Activated naive CD8-positive, alpha-beta T cell (primary cell): ENCODE results near the gene ADIPOR2.

Experiments
- H3K27ac Mint-ChIP-seq: one replicate; pipeline ENCODE4 v1.8.0; 2021; ENCODE audit warnings: mixed read lengths
- H3K27me3 Mint-ChIP-seq: one replicate; pipeline ENCODE4 v1.8.0; 2021; ENCODE audit warnings: mixed read lengths
- H3K36me3 Mint-ChIP-seq: one replicate; pipeline ENCODE4 v1.8.0; 2021; ENCODE audit warnings: mixed read lengths
- H3K4me1 Mint-ChIP-seq: one replicate; pipeline ENCODE4 v1.8.0; 2021; ENCODE audit warnings: low read depth, mixed read lengths
- H3K4me3 Mint-ChIP-seq: one replicate; pipeline ENCODE4 v1.8.0; 2021; ENCODE audit warnings: mild to moderate bottlenecking, mixed read lengths
- H3K9me3 Mint-ChIP-seq: one replicate; pipeline ENCODE4 v1.8.0; 2021; ENCODE audit warnings: low read depth, mixed read lengths

Gene ADIPOR2

GRCh38 chr12:1660304-1661187, 30.3 kb upstream of the ADIPOR2 start:
- H3K4me1 Mint-ChIP-seq = peaks cover 34% of the 10 kb centered on the region
- H3K4me3 Mint-ChIP-seq = peak overlapping the region; percentile 46
- H3K9me3 Mint-ChIP-seq = no peaks in the 10 kb centered on the region
- no peaks in the 10 kb centered on the region for H3K36me3 Mint-ChIP-seq
- peak overlapping the region; percentile 61 for H3K27ac Mint-ChIP-seq
- no peaks in the 10 kb centered on the region for H3K27me3 Mint-ChIP-seq

DNA sequence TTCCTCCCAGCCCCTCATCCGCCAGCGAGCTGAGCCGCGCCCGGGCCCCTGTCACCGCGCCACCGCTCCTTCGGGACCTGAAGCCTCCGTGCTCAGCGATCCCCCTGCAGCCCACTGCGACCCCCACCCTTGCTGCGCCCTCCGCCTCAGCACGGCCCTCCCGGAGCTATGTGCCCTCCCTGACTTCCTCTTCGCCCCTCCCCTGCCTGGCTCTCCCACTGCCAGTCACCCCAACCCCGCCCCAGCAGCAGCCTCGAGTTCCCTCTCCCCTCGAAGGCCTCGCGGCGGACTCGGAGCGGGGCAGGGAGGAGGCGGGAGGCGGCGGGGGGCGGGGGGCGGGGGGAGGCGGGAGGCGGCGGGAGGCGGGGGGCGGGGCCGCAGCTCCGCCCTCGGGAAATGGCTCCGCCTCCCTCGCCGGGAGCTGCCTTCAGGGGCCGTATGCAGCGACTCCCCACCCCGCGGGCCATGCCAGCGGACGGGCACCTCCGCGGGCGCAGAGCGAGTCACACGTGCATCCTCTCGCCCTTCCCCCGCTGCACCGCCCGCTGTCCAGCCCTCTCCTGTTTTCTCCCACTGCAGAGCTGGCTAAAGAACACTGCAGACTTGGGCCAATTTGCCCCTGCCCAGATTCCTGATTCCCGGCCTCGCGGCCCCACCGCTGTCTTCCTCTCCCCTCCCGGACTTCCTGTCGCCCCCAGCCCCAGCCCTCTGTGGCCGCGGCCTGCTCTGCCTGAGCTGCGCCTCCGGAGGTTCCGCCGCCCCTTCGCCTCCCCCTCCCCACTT, 29.1 kb upstream of the ADIPOR2 start:
- H3K36me3 Mint-ChIP-seq = no peaks in the 10 kb centered on the region
- peak overlapping the region; percentile 84 for H3K4me3 Mint-ChIP-seq
- H3K27me3 Mint-ChIP-seq = no peaks in the 10 kb centered on the region
- peak overlapping the region; percentile 82 for H3K27ac Mint-ChIP-seq
- H3K4me1 Mint-ChIP-seq = peaks cover 42% of the 10 kb centered on the region
- no peaks in the 10 kb centered on the region for H3K9me3 Mint-ChIP-seq

DNA sequence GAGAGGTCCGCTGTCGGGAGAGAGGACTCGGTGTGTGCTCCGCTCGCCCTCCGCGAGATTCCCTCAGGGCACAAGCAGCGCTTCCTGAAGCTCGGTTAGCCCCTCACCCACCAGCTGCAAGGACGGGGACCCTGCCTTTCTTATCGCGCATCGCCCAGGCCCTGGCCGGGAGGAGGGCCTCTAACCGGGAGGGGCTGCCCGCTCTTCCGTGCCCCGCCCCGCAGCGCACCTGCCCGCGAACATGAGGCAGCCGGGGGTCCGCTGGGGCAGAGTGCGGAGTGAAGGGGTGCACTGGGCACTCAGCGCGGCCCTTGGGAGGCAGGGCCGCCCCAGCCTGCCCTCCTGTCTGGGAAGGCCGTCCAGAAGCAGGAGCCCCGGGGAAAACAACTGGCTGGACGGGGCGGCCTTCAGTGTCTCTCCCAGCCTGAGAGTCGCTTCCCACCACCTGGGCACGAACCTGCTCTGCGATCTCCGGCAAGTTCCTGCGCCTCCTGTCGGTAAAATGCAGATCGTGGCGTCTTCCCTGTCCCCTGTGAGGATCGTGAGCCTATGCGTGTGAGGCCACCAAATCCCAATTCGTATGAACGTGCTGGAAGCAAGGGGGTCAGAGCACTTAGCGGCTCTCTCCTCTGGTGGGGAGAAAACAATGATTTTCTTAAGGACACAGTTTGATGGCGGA, 28.0 kb upstream of the ADIPOR2 start:
- peak overlapping the region; percentile 81 for H3K4me3 Mint-ChIP-seq
- H3K36me3 Mint-ChIP-seq = no peaks in the 10 kb centered on the region
- peak overlapping the region; percentile 88 for H3K27ac Mint-ChIP-seq
- peaks cover 53% of the 10 kb centered on the region for H3K4me1 Mint-ChIP-seq
- H3K9me3 Mint-ChIP-seq = no peaks in the 10 kb centered on the region
- no peaks in the 10 kb centered on the region for H3K27me3 Mint-ChIP-seq

- Mint-ChIP-seq H3K36me3 (no peaks in the 10 kb centered on the region), H3K9me3 (no peaks in the 10 kb centered on the region), H3K27ac (peak overlapping the region; percentile 88), H3K4me1 (peaks cover 58% of the 10 kb centered on the region), H3K27me3 (no peaks in the 10 kb centered on the region), H3K4me3 (peak overlapping the region; percentile 81)
These were observed 27.3 kb upstream of the ADIPOR2 start for GRCh38 chr12:1663440-1664132.

DNA sequence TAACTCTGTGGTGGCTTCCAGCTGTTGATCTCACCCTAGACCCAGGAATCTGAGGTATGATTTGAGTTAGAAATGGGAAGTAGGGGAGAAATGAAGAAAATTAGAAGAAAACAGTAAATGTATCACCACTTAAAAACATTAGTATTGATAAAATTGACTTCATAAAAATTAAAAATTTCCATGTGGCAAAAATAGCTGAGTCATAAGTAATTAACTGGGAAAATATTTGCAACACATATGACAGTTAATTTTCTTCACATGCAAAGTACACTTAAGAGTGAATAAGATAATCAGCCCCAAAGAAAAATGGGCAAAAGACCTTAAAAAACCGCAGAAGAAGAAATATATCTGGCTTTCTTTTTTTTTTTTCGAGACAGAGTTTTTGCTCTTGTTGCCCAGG, 25.5 kb upstream of the ADIPOR2 start:
- peaks cover 58% of the 10 kb centered on the region for H3K4me1 Mint-ChIP-seq
- H3K27ac Mint-ChIP-seq = peak overlapping the region; percentile 50
- H3K4me3 Mint-ChIP-seq = no peak overlapping the region
- no peaks in the 10 kb centered on the region for H3K9me3 Mint-ChIP-seq
- H3K27me3 Mint-ChIP-seq = no peaks in the 10 kb centered on the region
- no peaks in the 10 kb centered on the region for H3K36me3 Mint-ChIP-seq

- H3K4me1 Mint-ChIP-seq = peaks cover 54% of the 10 kb centered on the region
- no peaks in the 10 kb centered on the region for H3K36me3 Mint-ChIP-seq
- no peaks in the 10 kb centered on the region for H3K9me3 Mint-ChIP-seq
- no peaks in the 10 kb centered on the region for H3K27me3 Mint-ChIP-seq
- H3K4me3 Mint-ChIP-seq = no peak overlapping the region
- peak overlapping the region; percentile 82 for H3K27ac Mint-ChIP-seq
These were observed 24.7 kb upstream of the ADIPOR2 start for GRCh38 chr12:1666215-1666614.

DNA sequence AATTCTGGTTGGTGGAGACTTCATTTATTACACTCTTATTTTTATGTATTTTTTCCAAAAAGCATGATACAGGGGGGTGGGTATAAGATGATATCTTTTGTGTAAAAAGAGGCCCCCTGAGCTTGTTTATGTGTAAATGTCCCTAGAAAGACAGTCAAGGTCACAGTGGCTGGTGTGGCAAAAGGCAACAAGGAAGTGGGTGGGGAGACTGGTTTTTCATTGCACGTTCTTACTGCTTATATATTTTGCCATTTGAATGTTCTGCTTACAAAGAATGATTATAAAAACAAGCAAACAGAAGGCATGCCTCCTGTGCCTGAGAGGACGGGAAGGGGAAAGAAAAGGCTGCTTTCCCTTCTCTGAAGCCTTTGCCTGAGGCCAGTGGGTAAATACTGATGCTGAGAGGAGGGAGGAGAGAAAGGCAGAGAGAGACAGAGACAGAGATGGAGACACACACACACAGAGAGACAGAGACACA, 24.1 kb upstream of the ADIPOR2 start:
- no peaks in the 10 kb centered on the region for H3K9me3 Mint-ChIP-seq
- peak overlapping the region; percentile 51 for H3K4me3 Mint-ChIP-seq
- H3K36me3 Mint-ChIP-seq = no peaks in the 10 kb centered on the region
- H3K27ac Mint-ChIP-seq = peak overlapping the region; percentile 82
- H3K4me1 Mint-ChIP-seq = peaks cover 51% of the 10 kb centered on the region
- H3K27me3 Mint-ChIP-seq = no peaks in the 10 kb centered on the region

- no peaks in the 10 kb centered on the region for H3K36me3 Mint-ChIP-seq
- no peak overlapping the region for H3K27ac Mint-ChIP-seq
- H3K9me3 Mint-ChIP-seq = no peaks in the 10 kb centered on the region
- H3K27me3 Mint-ChIP-seq = no peaks in the 10 kb centered on the region
- H3K4me1 Mint-ChIP-seq = peaks cover 42% of the 10 kb centered on the region
- no peak overlapping the region for H3K4me3 Mint-ChIP-seq
These were observed 21.9 kb upstream of the ADIPOR2 start for GRCh38 chr12:1668833-1669543.

DNA sequence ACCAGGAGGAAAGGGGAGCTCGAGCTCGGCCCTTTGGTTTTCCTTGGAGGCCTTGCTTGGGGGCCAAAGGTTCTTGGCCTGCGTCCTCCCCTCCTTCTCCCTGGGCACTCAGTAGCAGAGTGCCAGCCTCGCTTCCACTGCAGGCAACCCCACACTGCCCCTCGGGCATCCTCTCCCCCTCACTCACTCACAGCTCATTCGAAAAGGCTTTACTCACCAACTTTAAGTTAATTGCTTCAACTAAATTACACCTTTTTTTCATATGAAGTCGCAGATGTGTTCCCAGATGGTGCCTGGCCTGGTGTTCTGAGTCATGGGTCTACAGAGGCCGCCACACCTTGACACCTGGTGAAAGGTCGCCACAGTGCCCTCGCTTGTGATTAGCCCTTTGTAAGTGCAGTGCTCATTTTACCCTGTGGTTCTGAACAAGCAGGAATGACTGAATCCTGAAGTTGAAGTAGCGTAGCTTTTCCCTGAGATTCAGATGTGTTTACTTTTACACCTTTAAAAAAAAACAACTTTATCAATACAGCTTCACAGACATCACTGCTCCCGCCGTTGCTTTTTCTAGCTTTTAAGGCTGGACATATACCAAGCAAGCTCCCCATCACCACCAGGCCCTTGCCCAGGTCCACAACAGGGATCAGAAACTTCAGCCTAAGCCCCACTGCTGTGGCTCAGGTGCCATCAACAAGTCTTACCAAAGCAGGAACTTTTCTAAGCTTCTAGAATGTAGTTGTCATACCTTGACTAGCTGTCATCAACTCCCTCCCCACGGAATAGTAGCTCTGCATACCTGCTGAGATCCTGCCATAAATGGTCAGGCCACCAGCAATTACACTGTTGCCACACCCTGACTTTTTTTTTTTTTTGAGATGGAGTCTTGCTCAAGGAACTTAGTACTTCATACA, 20.3 kb upstream of the ADIPOR2 start:
- Mint-ChIP-seq H3K36me3 (no peaks in the 10 kb centered on the region), H3K4me3 (no peak overlapping the region), H3K27ac (no peak overlapping the region), H3K4me1 (peaks cover 30% of the 10 kb centered on the region), H3K27me3 (no peaks in the 10 kb centered on the region), H3K9me3 (no peaks in the 10 kb centered on the region)

- no peak overlapping the region for H3K4me3 Mint-ChIP-seq
- H3K36me3 Mint-ChIP-seq = no peaks in the 10 kb centered on the region
- H3K27me3 Mint-ChIP-seq = no peaks in the 10 kb centered on the region
- no peak overlapping the region for H3K27ac Mint-ChIP-seq
- H3K4me1 Mint-ChIP-seq = no peaks in the 10 kb centered on the region
- H3K9me3 Mint-ChIP-seq = no peaks in the 10 kb centered on the region
These were observed 14.8 kb upstream of the ADIPOR2 start for GRCh38 chr12:1676043-1676442.

- Mint-ChIP-seq H3K27ac (no peak overlapping the region), H3K9me3 (no peaks in the 10 kb centered on the region), H3K4me3 (no peak overlapping the region), H3K36me3 (no peaks in the 10 kb centered on the region), H3K4me1 (no peaks in the 10 kb centered on the region), H3K27me3 (no peaks in the 10 kb centered on the region)
These were observed 9.9 kb upstream of the ADIPOR2 start for GRCh38 chr12:1680804-1681492.

DNA sequence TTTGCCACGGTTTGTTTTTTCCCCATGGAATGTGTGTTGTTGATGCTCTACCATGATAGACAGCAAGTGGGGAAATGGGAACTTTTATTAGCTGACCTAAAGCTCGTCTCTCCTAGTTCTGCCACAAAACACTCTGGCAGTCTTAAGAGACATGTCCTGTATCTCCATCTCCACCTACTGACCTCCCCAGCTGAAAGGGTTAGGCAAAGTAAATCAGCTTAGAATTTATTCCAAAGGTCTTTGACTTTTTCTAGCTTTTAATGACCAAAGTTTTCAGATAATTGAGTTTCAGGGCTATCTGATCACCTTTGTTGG, 9.4 kb upstream of the ADIPOR2 start:
- Mint-ChIP-seq H3K27me3 (no peaks in the 10 kb centered on the region), H3K36me3 (no peaks in the 10 kb centered on the region), H3K27ac (no peak overlapping the region), H3K9me3 (no peaks in the 10 kb centered on the region), H3K4me1 (no peaks in the 10 kb centered on the region), H3K4me3 (no peak overlapping the region)
